ENCODE results near the gene OR6S1. TPM values are rescaled to one million over a fixed set of nuclear protein-coding genes. Genes with fewer than 3 reads are reported as not detected.
A peak's percentile ranks its signal among the peaks of the same experiment; 100 is the strongest.

The OR6S1 gene, protein sequence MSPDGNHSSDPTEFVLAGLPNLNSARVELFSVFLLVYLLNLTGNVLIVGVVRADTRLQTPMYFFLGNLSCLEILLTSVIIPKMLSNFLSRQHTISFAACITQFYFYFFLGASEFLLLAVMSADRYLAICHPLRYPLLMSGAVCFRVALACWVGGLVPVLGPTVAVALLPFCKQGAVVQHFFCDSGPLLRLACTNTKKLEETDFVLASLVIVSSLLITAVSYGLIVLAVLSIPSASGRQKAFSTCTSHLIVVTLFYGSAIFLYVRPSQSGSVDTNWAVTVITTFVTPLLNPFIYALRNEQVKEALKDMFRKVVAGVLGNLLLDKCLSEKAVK
- not detected for total RNA-seq
- long read RNA-seq: 0 reads

DNA sequence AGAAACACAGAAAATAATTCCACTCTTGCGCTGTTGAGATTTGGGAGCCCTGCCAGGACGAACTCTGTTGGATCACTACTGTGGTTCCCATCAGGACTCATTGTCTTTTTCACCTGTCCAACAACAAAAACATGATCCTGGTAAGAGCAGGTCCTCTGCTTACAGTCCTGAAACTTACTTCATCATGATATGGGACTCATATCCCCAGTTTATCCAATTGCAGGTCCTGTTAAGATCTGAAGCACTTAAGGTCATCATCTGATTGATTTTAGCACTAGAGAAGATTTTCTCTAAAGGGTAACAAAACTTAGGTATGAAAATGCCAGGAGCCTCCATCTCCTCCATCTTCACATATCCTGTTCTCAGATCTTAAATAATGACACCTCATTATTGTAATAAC is at the start of gene OR6S1:
TSS of gene OR6S1 (minus strand) at position 101 of the 400 bp plus-strand sequence. CDS start at position 101, 0 bp downstream.
- no peak for DNase-seq (ENCODE audit: low spot score)

DNA sequence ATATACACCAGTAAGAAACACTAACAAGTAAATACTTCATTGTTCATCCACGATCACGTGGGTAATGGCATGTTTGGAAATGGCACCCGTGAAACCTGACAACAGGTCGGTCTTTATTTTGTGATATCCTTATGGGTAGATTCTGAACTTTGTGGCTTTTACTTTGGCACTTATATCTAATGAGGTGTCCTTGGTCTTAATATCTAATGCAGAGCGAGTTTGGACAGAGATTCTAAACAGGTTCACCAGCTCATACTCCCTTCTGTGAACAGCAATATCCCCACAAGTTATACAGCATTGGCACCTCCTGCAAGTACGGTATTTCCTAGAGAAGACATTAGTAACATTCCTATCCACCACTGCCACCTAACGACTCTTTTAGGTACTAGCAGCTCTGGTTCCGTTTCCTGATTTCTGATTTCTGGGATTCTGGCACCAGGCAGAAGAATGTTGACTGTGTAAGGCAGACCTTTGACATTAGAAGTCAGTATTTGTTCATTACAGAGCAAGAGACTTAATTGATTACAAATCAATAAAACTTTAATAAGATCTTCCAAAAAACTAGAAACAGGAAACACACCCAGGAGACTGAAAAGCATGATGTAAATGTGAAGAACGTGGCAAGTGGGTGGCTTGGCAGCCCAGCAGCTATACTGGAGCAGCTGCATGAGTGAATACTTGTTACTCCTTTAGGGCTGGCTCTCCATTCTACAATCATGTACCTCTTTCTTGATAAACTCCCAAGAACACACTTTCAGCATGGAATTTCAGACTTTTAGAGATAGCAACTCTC is 49.6 kb upstream of the OR6S1 start:
- no peak for DNase-seq (ENCODE audit: low spot score)

DNA sequence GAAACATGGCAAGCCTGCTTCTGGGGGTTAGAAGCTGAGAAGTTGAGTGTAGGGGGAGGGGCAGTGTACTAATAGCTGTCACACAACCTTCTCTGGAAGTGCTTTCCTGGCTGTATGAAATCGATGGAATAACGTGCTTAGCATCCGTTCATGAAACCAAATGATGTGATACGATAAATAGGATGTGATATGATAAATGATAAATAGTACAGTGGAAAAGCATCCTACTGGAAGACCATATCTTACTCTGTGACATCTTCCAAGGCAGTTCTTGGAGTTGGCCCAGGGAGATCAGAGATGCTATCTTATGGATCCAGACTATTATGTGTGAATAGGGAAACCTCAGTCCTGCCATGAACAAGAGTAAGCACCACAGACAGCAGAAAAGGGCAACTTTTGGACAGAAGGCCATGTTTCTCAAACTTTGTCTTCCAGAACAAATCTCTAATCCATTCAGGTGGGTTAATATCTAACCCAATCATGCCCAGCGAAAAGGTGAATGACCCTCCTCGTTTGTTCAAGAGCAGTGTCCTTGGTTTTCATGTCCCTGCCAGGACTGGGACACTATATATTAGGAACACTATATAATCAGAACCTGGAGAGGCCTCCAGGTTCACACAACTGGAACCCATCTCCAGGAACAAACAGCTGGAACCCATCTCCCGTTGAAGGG is 46.8 kb upstream of the OR6S1 start, which contains the start of gene ANG:
TSS of gene ANG (plus strand) at position 598 of the 673 bp plus-strand sequence. CDS start 4,801 bp downstream, outside the sequence.
- no peak for DNase-seq (ENCODE audit: low spot score)

DNA sequence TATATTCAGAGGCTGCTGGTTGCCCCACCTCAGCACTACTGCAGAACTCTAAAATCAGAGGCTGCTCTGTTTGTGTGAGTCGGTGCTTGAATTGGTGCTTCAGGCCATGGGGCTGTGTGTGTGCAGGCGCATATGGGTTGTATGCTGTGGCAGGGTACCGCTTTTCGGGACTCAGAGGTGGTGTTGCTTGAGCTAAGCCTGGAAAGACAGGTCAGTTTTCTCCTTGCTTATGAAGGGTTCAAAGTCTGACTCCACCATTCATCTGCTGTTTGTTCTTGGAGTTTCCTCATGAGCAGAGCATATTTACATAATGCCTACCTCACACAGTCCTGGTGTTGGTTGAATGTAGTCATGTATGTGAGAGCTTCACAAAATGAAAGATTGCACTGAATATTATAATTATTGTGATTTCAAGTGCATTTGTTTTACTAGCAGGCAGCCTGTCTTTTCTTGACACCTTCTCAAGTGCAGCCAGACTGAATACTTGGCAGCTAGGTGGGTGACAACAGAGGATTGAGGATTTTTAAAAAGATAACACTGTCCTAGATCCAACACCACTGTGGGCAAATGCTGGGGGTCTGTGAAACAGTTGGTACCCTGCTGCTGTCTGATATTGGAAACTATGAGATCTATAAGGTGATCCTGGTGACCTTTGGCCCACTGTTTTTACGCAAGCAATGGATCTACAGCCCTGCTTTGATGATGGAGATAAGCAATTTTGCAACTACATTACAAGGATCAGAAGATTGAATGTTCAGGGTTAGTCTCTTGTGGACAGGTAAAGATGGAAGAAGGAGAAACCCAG is 46.1 kb upstream of the OR6S1 start:
- no peak for DNase-seq (ENCODE audit: low spot score)

DNA sequence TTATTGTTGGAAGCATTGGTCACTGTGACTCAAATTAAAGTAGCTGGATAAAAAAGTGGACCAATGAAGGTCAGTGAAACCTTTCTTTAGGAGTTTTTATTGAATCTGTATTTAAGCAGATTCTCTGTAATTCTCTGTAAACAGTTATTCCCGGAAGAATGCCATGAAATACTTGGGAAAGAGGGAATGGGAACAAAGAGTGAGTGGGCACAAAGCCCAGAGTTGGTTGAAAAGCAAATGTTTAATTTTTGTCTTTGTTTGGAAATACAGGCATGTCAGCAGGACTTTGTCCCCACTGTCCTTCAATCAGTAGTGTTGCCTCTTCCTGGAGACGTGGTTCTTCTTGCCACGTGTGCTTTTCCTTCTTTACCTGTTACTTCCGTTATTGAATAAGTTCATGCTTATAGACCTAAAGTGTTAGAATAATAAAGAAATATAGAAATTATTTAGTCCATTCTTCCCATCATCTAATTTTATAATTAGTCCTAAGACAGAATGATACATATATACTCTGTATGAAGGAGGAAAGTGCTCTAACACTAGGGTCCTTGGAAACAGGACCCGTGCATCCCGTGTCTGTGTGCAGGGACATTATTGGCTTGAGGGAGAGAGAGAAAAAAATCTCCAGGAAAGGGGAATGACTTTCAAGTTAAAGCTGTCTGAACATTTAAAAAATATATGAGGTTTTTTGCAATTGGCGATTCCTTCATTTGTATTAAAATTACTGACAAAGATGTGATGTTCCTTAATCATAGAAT is 45.1 kb upstream of the OR6S1 start:
- DNase-seq (ENCODE audit: low spot score): no peak

DNA sequence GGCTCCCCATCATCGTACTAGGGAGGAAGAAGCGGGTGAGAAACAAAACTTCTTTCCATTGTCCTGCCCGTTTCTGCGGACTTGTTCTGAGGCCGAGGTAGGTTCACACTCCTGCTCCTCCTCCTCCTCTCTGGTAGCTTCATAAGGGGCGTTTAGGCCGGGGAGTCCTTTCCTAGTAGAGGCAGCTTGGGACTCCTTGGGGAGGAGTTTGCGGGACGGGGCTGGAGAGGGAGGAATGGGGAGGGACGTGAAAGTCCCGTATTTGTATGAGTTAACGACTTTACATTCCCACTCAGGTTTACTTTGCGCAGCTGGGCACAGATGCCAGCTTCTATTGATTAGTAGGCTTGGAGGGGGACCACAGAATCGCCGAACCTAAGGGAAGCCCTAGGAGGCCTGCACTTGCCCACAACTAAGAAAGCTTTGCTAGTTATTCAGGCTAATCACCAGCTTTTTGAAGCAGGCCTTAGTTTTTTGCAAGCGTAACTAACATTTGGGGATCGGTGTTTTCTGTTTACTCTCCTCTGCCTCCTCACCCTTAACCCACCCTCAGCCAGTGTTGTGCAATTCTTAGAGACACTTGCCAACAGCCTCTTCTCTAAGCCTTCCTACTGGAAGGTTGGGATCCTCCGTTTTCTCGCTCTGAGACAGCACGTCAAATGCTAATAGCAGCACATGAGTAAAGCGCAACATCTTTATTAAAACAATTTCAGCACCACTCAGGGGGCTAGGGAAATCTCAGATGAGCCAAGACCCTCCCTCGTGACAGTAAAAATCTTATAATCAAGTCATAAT is 43.4 kb upstream of the OR6S1 start:
- DNase-seq (ENCODE audit: low spot score): no peak

DNA sequence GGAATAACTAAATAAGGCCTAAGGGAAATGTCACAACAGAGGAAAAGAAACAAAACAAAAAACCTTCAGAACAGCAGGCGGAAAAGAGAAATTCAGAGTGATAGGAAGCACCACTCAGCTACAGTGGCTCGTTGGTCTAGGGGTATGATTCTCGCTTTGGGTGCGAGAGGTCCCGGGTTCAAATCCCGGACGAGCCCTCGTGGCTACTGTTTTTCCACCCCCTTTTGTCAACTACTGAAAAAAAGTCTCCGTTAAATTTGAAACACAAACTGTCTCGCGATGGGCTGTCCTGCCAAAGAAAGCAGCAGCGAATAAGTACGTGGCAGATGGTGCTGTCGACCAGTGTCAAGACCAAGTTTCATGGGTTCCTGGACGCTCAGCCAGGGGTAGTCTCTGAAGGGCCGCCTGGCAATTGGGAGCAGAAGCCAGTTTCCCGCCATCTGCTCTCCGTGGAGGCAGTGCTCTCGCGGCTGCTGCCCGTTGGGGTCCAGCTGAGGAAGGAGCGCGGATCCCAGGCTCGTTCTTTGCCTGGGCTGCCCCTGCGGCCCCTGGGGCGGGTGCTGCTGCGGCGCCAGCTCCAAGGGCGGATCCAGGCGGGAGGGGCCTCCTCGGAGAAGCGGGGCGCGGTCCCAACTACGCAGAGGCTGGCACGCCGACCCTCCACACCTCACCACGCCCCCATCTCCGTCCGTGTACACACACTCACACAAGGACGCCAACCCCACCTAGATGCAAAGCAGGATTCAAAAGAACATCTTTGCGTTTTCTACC is 42.6 kb upstream of the OR6S1 start, which contains the start of gene RNASE4:
TSS of gene RNASE4 (plus strand) at position 670 of the 771 bp plus-strand sequence. CDS start 14,812 bp downstream, outside the sequence.
- peak; percentile 94 for DNase-seq (ENCODE audit: low spot score)

DNA sequence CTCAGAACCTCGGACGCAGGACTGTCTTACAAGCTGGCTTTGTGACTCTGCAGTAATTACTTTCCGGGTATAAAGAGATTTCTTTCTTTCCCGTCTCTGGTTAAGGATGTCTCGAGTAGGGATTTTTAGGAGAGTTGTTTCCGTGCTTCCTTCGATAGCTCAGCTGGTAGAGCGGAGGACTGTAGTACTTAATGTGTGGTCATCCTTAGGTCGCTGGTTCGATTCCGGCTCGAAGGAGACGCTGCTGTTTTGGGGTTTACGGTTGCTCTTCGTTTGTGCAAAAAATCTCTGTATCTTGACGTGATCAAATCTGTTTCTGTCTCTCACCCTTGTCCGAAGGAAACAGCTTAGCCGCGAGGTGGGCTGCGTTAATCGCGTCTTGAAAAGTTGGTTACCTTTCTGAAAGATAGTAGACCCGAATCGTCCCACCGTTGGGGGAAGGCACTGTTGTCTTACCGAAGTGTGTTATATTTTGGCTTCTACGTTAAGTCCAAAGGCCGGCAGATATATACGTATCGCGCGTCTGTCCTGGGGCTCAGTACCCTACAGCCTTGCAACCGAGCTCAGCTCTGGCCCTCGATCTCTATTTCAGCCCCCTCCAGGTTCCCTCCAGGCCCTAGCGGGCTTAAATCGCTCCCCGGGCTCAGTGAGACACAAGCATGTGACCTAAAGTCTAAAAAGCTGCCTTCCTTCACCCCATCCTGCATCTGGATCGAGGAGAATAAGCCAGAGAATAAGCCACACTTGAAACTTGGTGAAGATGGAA is 41.8 kb upstream of the OR6S1 start:
- no peak for DNase-seq (ENCODE audit: low spot score)

DNA sequence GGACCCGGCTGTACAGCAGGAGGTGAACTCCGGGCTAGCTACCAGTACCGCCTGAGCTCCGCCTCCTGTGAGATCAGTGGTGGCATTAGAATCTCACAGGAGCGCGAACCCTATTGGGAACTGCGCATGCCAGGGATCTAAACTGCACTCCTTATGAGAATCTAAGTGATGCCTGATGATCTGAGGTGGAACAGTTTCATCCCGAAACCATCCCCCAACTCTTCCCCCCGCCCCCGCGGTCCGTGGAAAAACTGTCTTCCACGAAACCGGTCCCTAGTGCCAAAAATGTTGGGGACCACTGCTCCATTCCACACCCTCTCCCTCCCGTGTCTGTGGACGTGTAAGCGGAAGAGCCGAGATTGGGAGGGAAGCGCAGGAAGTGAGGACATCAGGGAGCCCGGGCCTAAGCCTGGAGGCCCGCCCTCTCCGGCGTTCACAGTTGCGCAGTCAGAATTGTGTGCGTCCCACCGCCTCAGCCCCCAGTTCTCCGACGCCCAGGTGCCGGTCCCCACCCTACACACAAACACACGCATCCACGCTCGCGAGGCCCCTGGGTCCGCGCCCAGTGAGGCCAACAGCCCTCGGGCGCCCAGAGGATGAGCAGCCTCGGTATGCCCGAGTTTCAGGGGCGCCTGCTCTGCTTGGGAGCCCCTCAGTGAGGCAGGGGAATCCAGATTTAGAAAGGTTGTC is 41.1 kb upstream of the OR6S1 start:
- DNase-seq (ENCODE audit: low spot score): peak; percentile 92

DNA sequence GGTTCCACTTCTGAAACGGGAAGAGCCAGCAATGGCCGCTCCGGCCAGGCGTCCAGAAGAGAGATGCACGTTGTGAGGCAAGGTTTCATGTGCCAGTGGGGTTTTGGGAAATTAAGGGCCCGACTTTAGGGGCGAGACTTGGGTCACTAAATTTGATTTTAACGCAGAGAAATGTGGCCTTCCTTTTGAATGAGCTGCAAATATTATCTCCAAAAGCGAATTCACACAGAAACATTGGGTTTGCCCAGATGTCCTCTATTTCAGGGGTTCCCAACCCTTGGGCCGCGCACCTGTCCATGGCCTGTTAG is 40.6 kb upstream of the OR6S1 start:
- DNase-seq (ENCODE audit: low spot score): no peak

DNA sequence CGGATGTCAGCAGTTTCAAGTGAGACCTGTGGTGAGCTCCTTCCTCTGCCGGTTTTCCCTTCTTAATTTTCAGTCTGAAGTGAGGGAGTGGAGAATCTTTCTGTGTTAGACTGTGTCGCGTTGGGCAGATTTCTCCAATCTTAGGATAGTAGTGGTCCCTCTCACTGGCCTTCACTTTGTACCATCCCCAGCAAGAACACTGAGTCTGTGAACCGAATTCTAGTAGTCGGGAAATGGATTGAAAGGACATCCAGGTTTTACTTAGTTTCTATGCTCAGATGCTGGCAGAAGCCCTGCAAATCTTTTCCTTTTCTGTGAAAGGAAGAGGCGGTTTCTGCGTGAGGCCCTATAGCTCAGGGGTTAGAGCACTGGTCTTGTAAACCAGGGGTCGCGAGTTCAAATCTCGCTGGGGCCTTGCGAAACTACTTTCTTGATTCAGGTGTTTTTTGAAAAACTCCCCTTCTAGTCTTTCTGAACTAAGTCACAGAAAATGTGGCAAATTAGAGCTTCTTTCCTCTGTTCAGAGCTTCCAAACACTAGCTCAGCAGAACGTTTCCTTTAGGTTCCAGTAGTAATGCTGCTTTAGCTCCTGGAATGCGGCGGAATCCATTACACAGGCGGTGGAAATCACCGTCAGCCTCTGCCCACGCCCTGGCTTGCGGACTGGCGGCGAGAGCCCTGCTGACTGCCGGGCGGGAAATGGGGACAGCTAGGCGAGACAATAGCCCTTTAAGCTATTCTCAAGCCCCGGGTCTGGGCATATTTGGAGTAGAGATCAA is 40.0 kb upstream of the OR6S1 start:
- no peak for DNase-seq (ENCODE audit: low spot score)

DNA sequence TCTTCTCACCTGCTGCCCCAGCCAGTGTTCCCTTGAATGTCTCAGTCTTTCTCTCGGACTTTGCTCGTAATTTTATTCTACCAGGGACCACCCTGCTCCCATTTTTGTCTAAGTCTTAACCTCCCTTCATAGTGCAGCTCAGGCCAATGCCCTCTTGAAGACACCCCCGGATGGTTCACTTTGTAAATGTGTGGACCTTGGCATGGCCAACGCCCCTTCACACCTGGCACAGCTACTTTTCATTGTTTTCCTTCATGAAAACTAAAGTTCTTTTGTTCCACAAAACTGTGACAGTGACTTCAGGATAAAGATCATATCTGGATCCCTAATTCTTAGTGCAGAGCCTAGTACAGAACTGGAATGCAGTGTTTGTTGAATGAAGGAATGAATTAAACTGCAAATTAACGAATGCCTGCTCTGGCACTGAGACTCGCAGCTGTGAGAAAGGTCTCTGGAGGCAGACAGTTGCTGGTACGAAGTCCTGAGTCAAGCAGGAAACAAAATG is 39.4 kb upstream of the OR6S1 start:
- no peak for DNase-seq (ENCODE audit: low spot score)

DNA sequence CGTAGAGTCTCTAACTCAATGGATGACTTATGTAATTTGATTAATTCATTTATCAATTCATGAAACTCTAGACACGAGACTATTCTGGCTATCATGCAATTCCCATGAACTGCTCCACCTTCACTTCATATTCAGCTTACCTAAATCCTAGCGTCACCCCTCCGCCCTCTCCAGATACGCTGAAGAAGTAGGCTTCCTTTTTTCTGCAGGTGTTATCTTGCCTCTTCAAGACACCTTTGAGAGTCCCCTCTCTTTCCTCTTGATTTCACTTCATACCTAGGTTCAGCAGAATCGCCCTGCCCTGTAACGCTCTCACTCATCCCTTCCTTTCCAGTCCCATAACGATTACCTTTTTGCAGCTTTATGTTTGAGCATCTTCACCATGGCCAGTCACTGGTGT is 38.9 kb upstream of the OR6S1 start:
- DNase-seq (ENCODE audit: low spot score): no peak

DNA sequence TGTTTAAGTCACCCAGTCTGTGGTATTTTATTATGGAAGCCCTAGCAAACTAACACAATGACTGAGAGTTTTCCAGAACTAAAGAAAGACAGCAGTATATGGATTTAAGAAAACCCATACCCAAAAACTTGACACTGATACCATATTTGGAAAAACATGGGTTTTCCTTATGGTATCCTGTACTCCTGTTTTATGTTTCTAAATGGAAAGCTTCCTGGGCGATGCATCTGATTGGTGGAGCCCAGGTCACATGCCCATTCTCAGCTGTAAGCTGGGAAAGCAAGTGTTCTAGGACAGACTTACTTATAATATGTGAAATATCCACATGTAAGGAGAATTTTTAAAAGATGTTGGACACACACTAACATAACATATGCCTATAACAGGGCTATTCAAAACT is 38.4 kb upstream of the OR6S1 start:
- no peak for DNase-seq (ENCODE audit: low spot score)

DNA sequence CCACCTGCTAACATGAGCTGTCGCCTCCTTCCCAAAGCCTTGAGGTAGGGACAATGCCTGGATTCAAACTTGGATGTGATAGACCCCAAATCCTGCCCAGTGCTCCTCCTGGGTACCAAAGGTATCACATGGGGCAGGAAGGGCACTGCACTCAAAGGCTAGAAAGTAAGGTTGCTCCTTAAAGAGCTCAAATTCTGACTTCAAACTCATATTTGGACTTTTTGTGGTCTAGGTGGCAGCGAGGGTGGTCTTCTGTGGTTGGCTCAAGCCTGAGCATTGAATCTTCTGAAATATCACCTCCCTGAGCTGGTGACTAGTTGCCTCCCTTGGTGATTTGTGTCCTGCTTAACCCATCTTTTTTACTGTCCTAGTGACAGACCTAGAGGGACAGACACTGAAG is 34.6 kb upstream of the OR6S1 start:
- DNase-seq (ENCODE audit: low spot score): no peak

DNA sequence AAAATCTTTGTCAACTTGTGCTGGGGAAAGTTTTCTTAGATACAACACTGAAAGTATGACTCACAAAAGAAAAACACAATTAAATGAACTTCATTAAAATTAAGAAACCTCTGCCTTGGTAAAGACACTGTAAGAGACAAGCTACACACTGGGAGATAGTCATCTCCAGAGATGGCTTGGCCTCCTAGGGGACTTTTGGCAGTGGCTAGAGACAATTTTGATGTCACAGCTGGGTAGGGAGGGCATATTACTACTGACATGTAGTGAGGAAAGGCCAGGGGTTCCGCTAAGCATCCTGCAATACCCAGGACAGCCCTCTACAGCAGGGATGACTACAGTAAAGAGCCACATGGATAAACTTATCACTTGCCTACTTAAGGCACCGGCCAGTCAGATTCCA is 34.2 kb upstream of the OR6S1 start:
- DNase-seq (ENCODE audit: low spot score): no peak
